GM23338 (cell line): ENCODE results near the gene TRMT44. TPM values are rescaled to one million over a fixed set of nuclear protein-coding genes. Genes with fewer than 3 reads are reported as not detected.

Source experiments
- ATAC-seq: fragments of 200-7000 bp; cut with Tn5 transposase; 3 replicates; pipeline ENCODE4 v1.9.1; 2020
- DNase-seq: peaks from one replicate; pipeline ENCODE4 v3.0.0-alpha.2; 2015; ENCODE audit warnings: low spot score
- H2AFZ ChIP-seq: fragments of 200-600 bp; sonication (generic); 2 replicates; pipeline ENCODE4 v1.8.0; 2016; ENCODE audit warnings: antibody characterized with exemption, mild to moderate bottlenecking, moderate library complexity
- H3F3A ChIP-seq: fragments of 200-600 bp; sonication (generic); replicated peaks from 2 replicates; pipeline ENCODE4 v1.8.0; 2017; ENCODE audit warnings: antibody characterized with exemption, mixed run types, low read depth
- H3K27ac ChIP-seq: fragments of 200-600 bp; sonication (generic); 2 replicates; pipeline ENCODE4 v1.6.1; 2016; ENCODE audit warnings: low read depth
- H3K27me3 ChIP-seq: fragments of 200-600 bp; sonication (generic); 2 replicates; pipeline ENCODE4 v1.8.0; 2016; ENCODE audit warnings: mild to moderate bottlenecking, mixed run types, moderate library complexity; ENCODE audit not compliant: insufficient read depth
- H3K36me3 ChIP-seq: fragments of 200-600 bp; sonication (generic); 2 replicates; pipeline ENCODE4 v1.8.0; 2016; ENCODE audit warnings: mild to moderate bottlenecking; ENCODE audit not compliant: insufficient read depth
- H3K4me1 ChIP-seq: fragments of 200-600 bp; sonication (generic); 2 replicates; pipeline ENCODE4 v1.8.0; 2016; ENCODE audit warnings: mild to moderate bottlenecking, moderate library complexity; ENCODE audit not compliant: insufficient read depth
- H3K4me2 ChIP-seq: fragments of 200-600 bp; sonication (generic); 2 replicates; pipeline ENCODE4 v1.7.1; 2017; ENCODE audit warnings: mixed run types
- H3K4me3 ChIP-seq: fragments of 200-600 bp; sonication (generic); 2 replicates; pipeline ENCODE4 v1.6.1; 2016; ENCODE audit warnings: mixed run types
- H3K79me2 ChIP-seq: fragments of 200-600 bp; sonication (generic); replicated peaks from 2 replicates; pipeline ENCODE4 v1.8.0; 2017; ENCODE audit warnings: mild to moderate bottlenecking; ENCODE audit not compliant: insufficient read depth
- H3K9me2 ChIP-seq: fragments of 200-600 bp; sonication (generic); 2 replicates; pipeline ENCODE4 v1.8.0; 2017; ENCODE audit not compliant: insufficient read depth
- H4K20me1 ChIP-seq: fragments of 200-600 bp; sonication (generic); replicated peaks from 2 replicates; pipeline ENCODE4 v1.8.0; 2017; ENCODE audit warnings: mild to moderate bottlenecking; ENCODE audit not compliant: insufficient read depth
- H3K27ac Mint-ChIP-seq: 2 replicates; pipeline ENCODE4 v1.8.0; 2020; ENCODE audit warnings: inconsistent platforms, mild to moderate bottlenecking, moderate library complexity, mixed read lengths
- H3K27me3 Mint-ChIP-seq: 3 replicates; pipeline ENCODE4 v1.8.0; 2022; ENCODE audit warnings: low read depth, mild to moderate bottlenecking, moderate library complexity, mixed read lengths, inconsistent platforms; ENCODE audit not compliant: insufficient read depth, poor library complexity
- H3K36me3 Mint-ChIP-seq: 3 replicates; pipeline ENCODE4 v1.8.0; 2021; ENCODE audit warnings: low read depth, mild to moderate bottlenecking, inconsistent platforms, moderate library complexity, mixed read lengths
- H3K4me1 Mint-ChIP-seq: 3 replicates; pipeline ENCODE4 v1.8.0; 2020; ENCODE audit warnings: mild to moderate bottlenecking, inconsistent platforms, mixed read lengths
- H3K4me3 Mint-ChIP-seq: 3 replicates; pipeline ENCODE4 v1.8.0; 2021; ENCODE audit warnings: moderate library complexity, mild to moderate bottlenecking, inconsistent platforms, mixed read lengths
- H3K9me3 Mint-ChIP-seq: 3 replicates; pipeline ENCODE4 v1.8.0; 2020; ENCODE audit warnings: moderate library complexity, mild to moderate bottlenecking, inconsistent platforms, mixed read lengths
- CTCF ChIP-seq, 2 experiments: fragments of 200-600 bp in 1 of 2; sonication (generic) in 1 of 2; conservative IDR thresholded peaks; 2 replicates each; pipeline versions ENCODE4 v1.5.1 to v1.6.1; 2016 to 2017; ENCODE audit warnings: antibody characterized with exemption in 2 of 2, low read depth in 2 of 2, mild to moderate bottlenecking in 2 of 2, moderate library complexity in 1 of 2
- ETS1 ChIP-seq: IDR thresholded peaks from 2 replicates; pipeline ENCODE4 v1.6.1; 2016; ENCODE audit warnings: antibody characterized with exemption
- EZH2 ChIP-seq: fragments of 200-600 bp; sonication (generic); IDR thresholded peaks from one replicate; pipeline ENCODE4 v1.8.0; 2017; ENCODE audit warnings: antibody characterized with exemption, mild to moderate bottlenecking, low read depth; ENCODE audit not compliant: unreplicated experiment
- EZH2phosphoT487 ChIP-seq: fragments of 200-600 bp; sonication (generic); IDR thresholded peaks from one replicate; pipeline ENCODE4 v1.8.1; 2018; ENCODE audit warnings: antibody characterized with exemption; ENCODE audit not compliant: unreplicated experiment
- JUNB ChIP-seq: IDR thresholded peaks from one replicate; pipeline ENCODE4 v1.6.1; 2016; ENCODE audit warnings: antibody characterized with exemption; ENCODE audit not compliant: unreplicated experiment
- NANOG ChIP-seq: IDR thresholded peaks from 2 replicates; pipeline ENCODE4 v1.6.1; 2016; ENCODE audit warnings: antibody characterized with exemption, borderline replicate concordance
- POLR2AphosphoS5 ChIP-seq: IDR thresholded peaks from 2 replicates; pipeline ENCODE4 v1.6.1; 2016; ENCODE audit warnings: antibody characterized with exemption, low read depth
- REST ChIP-seq: IDR thresholded peaks from one replicate; pipeline ENCODE4 v1.6.1; 2018; ENCODE audit warnings: antibody characterized with exemption; ENCODE audit not compliant: unreplicated experiment
- STAT1 ChIP-seq: IDR thresholded peaks from one replicate; pipeline ENCODE4 v1.6.1; 2016; ENCODE audit warnings: antibody characterized with exemption; ENCODE audit not compliant: unreplicated experiment
- ZNF331 ChIP-seq: fragments of 250-450 bp; sonication (Bioruptor Pico); IDR thresholded peaks from 2 replicates; pipeline ENCODE4 v1.5.0; 2020; ENCODE audit warnings: low read depth, mild to moderate bottlenecking, moderate library complexity
- polyA plus RNA-seq: library from polyadenylated mRNA; unstranded; fragments of >200 nt; fragmentation: Nextera tagmentation; extraction: Ambion mirVana; gene quantifications from 2 replicates; pipeline ENCODE4 v1.2.1, GENCODE V29; 2016
- total RNA-seq: library from RNA; depleted of rRNA; stranded (reverse); fragments of >200 nt; shearing (Covaris generic); gene quantifications from 2 replicates; pipeline ENCODE4 v1.2.3, GENCODE V29; 2014

TRMT44 gene
- total and polyA plus RNA-seq, 2 experiments from 2014 or later: 10.3 to 49.8 TPM

- Histone ChIP-seq H3K79me2 (no peaks in the 10 kb centered on the region), H4K20me1 (no peaks in the 10 kb centered on the region), H3K4me1 (no peaks in the 10 kb centered on the region), H3K27me3 (no peaks in the 10 kb centered on the region), H2AFZ (no peak overlapping the region), H3K27ac (no peak overlapping the region), H3F3A (no peaks in the 10 kb centered on the region), H3K4me2 (no peak overlapping the region), H3K36me3 (no peaks in the 10 kb centered on the region), H3K4me3 (no peak overlapping the region), H3K9me2 (no peaks in the 10 kb centered on the region)
- Mint-ChIP-seq H3K27ac (no peak overlapping the region), H3K4me3 (no peak overlapping the region), H3K9me3 (peaks cover 8% of the 10 kb centered on the region; the same call in 2 of the 3 replicates), H3K4me1 (peaks cover 2% of the 10 kb centered on the region; the same call in 1 of the 3 replicates), H3K27me3 (peaks cover 2% of the 10 kb centered on the region), H3K36me3 (peaks cover 9% of the 10 kb centered on the region)
- ATAC-seq (no peak), DNase-seq (no peak)
- TF ChIP-seq ZNF331 (CRISPR knock-in tag) (no peak), JUNB (no peak), REST (no peak), CTCF (conservative IDR thresholded peaks at IDR 0.05; ENCODE audit: low read depth in 2 of 2) (no peak), NANOG (no peak), POLR2AphosphoS5 (no peak)
These were observed 77.4 kb downstream of the TRMT44 start for GRCh38 chr4:8517946-8518345.

- peaks cover 17% of the 10 kb centered on the region for H3K4me1 Mint-ChIP-seq
- Histone ChIP-seq H3K4me1 (no peaks in the 10 kb centered on the region), H3K36me3 (no peaks in the 10 kb centered on the region), H2AFZ (no peak overlapping the region), H3K4me3 (no peak overlapping the region), H3K9me2 (peaks cover 4% of the 10 kb centered on the region; the same call in 1 of the 2 replicates), H4K20me1 (no peaks in the 10 kb centered on the region), H3K27ac (no peak overlapping the region), H3K4me2 (no peak overlapping the region), H3K27me3 (no peaks in the 10 kb centered on the region), H3K79me2 (no peaks in the 10 kb centered on the region), H3F3A (no peaks in the 10 kb centered on the region)
- no peaks in the 10 kb centered on the region for H3K36me3 Mint-ChIP-seq
- no peak overlapping the region for H3K27ac Mint-ChIP-seq
- H3K9me3 Mint-ChIP-seq: no peaks in the 10 kb centered on the region
- TF ChIP-seq POLR2AphosphoS5: no peak
- no peak for TF ChIP-seq STAT1
- no peak for TF ChIP-seq EZH2phosphoT487
- TF ChIP-seq EZH2: no peak
- no peak for TF ChIP-seq ETS1
- peaks cover 6% of the 10 kb centered on the region for H3K27me3 Mint-ChIP-seq
- ATAC-seq: peak; percentile 22; the same call in 2 of the 3 replicates
- H3K4me3 Mint-ChIP-seq: no peak overlapping the region
- DNase-seq: no peak
These were observed 81.9 kb downstream of the TRMT44 start for GRCh38 chr4:8522160-8523120.
